HEK293 (cell line): ENCODE data around the gene ASCL3.

ENCODE experiments used
- CTCF ChIA-PET: fragments of 350-600 bp; formaldehyde crosslinking; extraction: SDS; loops from one replicate; lab custom pipeline; 2021; ENCODE audit warnings: antibody characterized with exemption; lab: Yijun Ruan, JAX
- POLR2A ChIA-PET: fragments of 300-600 bp; formaldehyde crosslinking; extraction: SDS; loops from one replicate; lab custom pipeline; 2020; ENCODE audit warnings: antibody characterized with exemption, inconsistent platforms; lab: Yijun Ruan, JAX
- H3K27ac ChIP-seq: fragments of 200-500 bp; sonication (Bioruptor generic); 2 replicates; pipeline ENCODE4 v1.5.1; 2014; ENCODE audit warnings: low read depth, low read length, control low read depth, inconsistent platforms; ENCODE audit errors: extremely low read depth
- H3K36me3 ChIP-seq, 2 experiments: fragments of 200-500 bp in 1 of 2; sonication (Bioruptor generic) in 1 of 2; 1 replicate in 1 of 2; 2 replicates in 1 of 2; pipeline ENCODE4 v1.5.1; 2014 to 2017; ENCODE audit warnings: inconsistent platforms in 2 of 2, low read length in 2 of 2; ENCODE audit not compliant: control insufficient read depth in 2 of 2, insufficient read depth in 1 of 2
- H3K4me1 ChIP-seq: fragments of 200-500 bp; sonication (Bioruptor generic); 2 replicates; pipeline ENCODE4 v1.5.1; 2014; ENCODE audit warnings: mild to moderate bottlenecking, low read length, inconsistent platforms; ENCODE audit not compliant: control insufficient read depth, insufficient read depth
- H3K4me3 ChIP-seq: 2 replicates; pipeline ENCODE4 v1.5.1; 2011; ENCODE audit warnings: low read depth, mild to moderate bottlenecking, control low read depth, low read length, moderate library complexity
- H3K9me3 ChIP-seq: fragments of 200-500 bp; sonication (Bioruptor generic); 2 replicates; pipeline ENCODE4 v1.5.1; 2014; ENCODE audit warnings: low read depth, low read length, inconsistent platforms; ENCODE audit not compliant: control insufficient read depth, insufficient read depth
- HOXA7 ChIP-seq: sonication (generic); formaldehyde crosslinking; IDR thresholded peaks from 2 replicates; pipeline ENCODE4 v1.8.1; 2022; ENCODE audit warnings: missing genetic modification reagents, borderline replicate concordance
- PRDM1 ChIP-seq: fragments of 450-650 bp; formaldehyde crosslinking; IDR thresholded peaks from 2 replicates; pipeline ENCODE4; 2016; ENCODE audit warnings: missing biosample characterization, missing genetic modification characterization
- SALL2 ChIP-seq: fragments of 450-650 bp; formaldehyde crosslinking; IDR thresholded peaks from 2 replicates; pipeline ENCODE4 v1.5.0; 2017; ENCODE audit warnings: missing biosample characterization, mild to moderate bottlenecking, missing genetic modification characterization, borderline replicate concordance
- YY2 ChIP-seq: fragments of 450-650 bp; formaldehyde crosslinking; IDR thresholded peaks from 2 replicates; pipeline ENCODE4 v1.5.1; 2016; ENCODE audit warnings: missing biosample characterization, missing genetic modification characterization
- ZBTB21 ChIP-seq: fragments of 450-650 bp; formaldehyde crosslinking; IDR thresholded peaks from 2 replicates; pipeline ENCODE4 v1.5.1; 2017; ENCODE audit warnings: missing biosample characterization, missing genetic modification characterization
- ZBTB26 ChIP-seq: fragments of 450-650 bp; formaldehyde crosslinking; optimal IDR thresholded peaks from 2 replicates; pipeline ENCODE3; 2016; ENCODE audit warnings: missing biosample characterization, mild to moderate bottlenecking, missing genetic modification characterization
- ZBTB7A ChIP-seq: fragments of 450-650 bp; formaldehyde crosslinking; IDR thresholded peaks from 2 replicates; pipeline ENCODE4 v1.5.1; 2016; ENCODE audit warnings: low read depth, missing biosample characterization, missing genetic modification characterization
- ZFHX2 ChIP-seq: fragments of 450-650 bp; formaldehyde crosslinking; conservative IDR thresholded peaks from 2 replicates; pipeline ENCODE4 v1.5.1; 2016; ENCODE audit warnings: missing biosample characterization, missing genetic modification characterization
- ZFP69B ChIP-seq: fragments of 450-650 bp; formaldehyde crosslinking; IDR thresholded peaks from 2 replicates; pipeline ENCODE4 v1.5.1; 2016; ENCODE audit warnings: missing biosample characterization, missing genetic modification characterization
- ZIC2 ChIP-seq: fragments of 450-650 bp; formaldehyde crosslinking; IDR thresholded peaks from 2 replicates; pipeline ENCODE4 v1.5.1; 2016; ENCODE audit warnings: missing biosample characterization, missing genetic modification characterization
- ZNF146 ChIP-seq: fragments of 450-650 bp; formaldehyde crosslinking; IDR thresholded peaks from 2 replicates; pipeline ENCODE4 v1.5.1; 2016; ENCODE audit warnings: missing biosample characterization, missing genetic modification characterization
- ZNF18 ChIP-seq: fragments of 450-650 bp; formaldehyde crosslinking; IDR thresholded peaks from 2 replicates; pipeline ENCODE4 v1.5.1; 2016; ENCODE audit warnings: missing biosample characterization, missing genetic modification characterization
- ZNF341 ChIP-seq: fragments of 450-650 bp; formaldehyde crosslinking; IDR thresholded peaks from 2 replicates; pipeline ENCODE4; 2016; ENCODE audit warnings: low read depth, missing biosample characterization, missing genetic modification characterization
- ZNF473 ChIP-seq: fragments of 450-650 bp; formaldehyde crosslinking; IDR thresholded peaks from 2 replicates; pipeline ENCODE4 v1.5.1; 2017; ENCODE audit warnings: missing biosample characterization, missing genetic modification characterization
- ZNF529 ChIP-seq: fragments of 450-650 bp; formaldehyde crosslinking; IDR thresholded peaks from 2 replicates; pipeline ENCODE4 v1.5.1; 2017; ENCODE audit warnings: missing genetic modification characterization, missing biosample characterization; ENCODE audit not compliant: insufficient replicate concordance
- ZNF544 ChIP-seq: fragments of 450-650 bp; formaldehyde crosslinking; IDR thresholded peaks from 2 replicates; pipeline ENCODE4 v1.5.0; 2017; ENCODE audit warnings: missing biosample characterization, missing genetic modification characterization
- ZNF621 ChIP-seq: fragments of 450-650 bp; formaldehyde crosslinking; IDR thresholded peaks from 2 replicates; pipeline ENCODE4 v1.5.1; 2017; ENCODE audit warnings: missing biosample characterization, missing genetic modification characterization
- ZNF658 ChIP-seq: fragments of 450-650 bp; formaldehyde crosslinking; IDR thresholded peaks from 2 replicates; pipeline ENCODE4; 2016; ENCODE audit warnings: missing biosample characterization, missing genetic modification characterization
- ZNF660 ChIP-seq: fragments of 450-650 bp; IDR thresholded peaks from 2 replicates; pipeline ENCODE4 v1.5.1; 2018; ENCODE audit warnings: missing biosample characterization, mild to moderate bottlenecking, missing genetic modification characterization
- ZNF707 ChIP-seq: fragments of 450-650 bp; formaldehyde crosslinking; IDR thresholded peaks from 2 replicates; pipeline ENCODE4 v1.5.1; 2016; ENCODE audit warnings: missing biosample characterization, missing genetic modification characterization
- ZNF768 ChIP-seq: fragments of 450-650 bp; formaldehyde crosslinking; IDR thresholded peaks from 2 replicates; pipeline ENCODE4 v1.5.1; 2018; ENCODE audit warnings: missing biosample characterization, mild to moderate bottlenecking, missing genetic modification characterization
- ZNF791 ChIP-seq: fragments of 450-650 bp; formaldehyde crosslinking; IDR thresholded peaks from 2 replicates; pipeline ENCODE4 v1.5.1; 2016; ENCODE audit warnings: missing biosample characterization, missing genetic modification characterization

Gene ASCL3

GRCh38 chr11:8971196-8971923 is 28.5 kb upstream of the ASCL3 start:
- Histone ChIP-seq H3K4me1 (no peaks in the 10 kb centered on the region), H3K36me3 (no peaks in the 10 kb centered on the region), H3K9me3 (no peaks in the 10 kb centered on the region), H3K27ac (no peak overlapping the region), H3K4me3 (no peak overlapping the region)
- ChIA-PET POLR2A (no interaction called here), CTCF (interaction anchor here (0.7 kb wide), 1 partner anchor 16 kb away, joined by 3 read pairs; no protein-coding TSS in a partner anchor)
- 0 out of 2 replicates have a peak, but pooled peaks have one; percentile 21 for TF ChIP-seq PRDM1 (tag by site-specific recombination)
- no peak for TF ChIP-seq ZNF529 (tag by site-specific recombination)

- no peaks in the 10 kb centered on the region for H3K4me1 ChIP-seq
- no peak overlapping the region for H3K4me3 ChIP-seq
- H3K27ac ChIP-seq = no peak overlapping the region
- no peak for TF ChIP-seq ZNF658 (tag by site-specific recombination)
- TF ChIP-seq ZNF621 (tag by site-specific recombination) = no peak
- no peak for TF ChIP-seq ZBTB7A
- TF ChIP-seq ZNF768 (tag by site-specific recombination) = no peak
- no peak for TF ChIP-seq ZNF473 (tag by site-specific recombination)
- TF ChIP-seq ZBTB21 (tag by site-specific recombination) = no peak
- no peak for TF ChIP-seq ZNF18 (tag by site-specific recombination)
- no peak for TF ChIP-seq SALL2 (tag by site-specific recombination)
- TF ChIP-seq ZBTB26 (tag by site-specific recombination) = no peak
- no peak for TF ChIP-seq ZNF791
- TF ChIP-seq ZIC2 (tag by site-specific recombination) = no peak
- no peak for TF ChIP-seq ZNF660 (tag by site-specific recombination)
- TF ChIP-seq YY2 (tag by site-specific recombination) = no peak
- TF ChIP-seq ZNF146 (tag by site-specific recombination) = no peak
- TF ChIP-seq ZNF341 (tag by site-specific recombination) = no peak
- no peak for TF ChIP-seq ZFP69B (tag by site-specific recombination)
- no peak for TF ChIP-seq HOXA7
- TF ChIP-seq ZNF707 (tag by site-specific recombination) = no peak
- no peak for TF ChIP-seq ZFHX2
- TF ChIP-seq ZNF544 = no peak
- H3K36me3 ChIP-seq = no peaks in the 10 kb centered on the region
- CTCF ChIA-PET = no interaction called here
- H3K9me3 ChIP-seq = no peaks in the 10 kb centered on the region
- POLR2A ChIA-PET = no interaction called here
Measured at GRCh38 chr11:8967184-8967583, 24.4 kb upstream of the ASCL3 start.
